Upper lobe of left lung (tissue), 4 donors: ENCODE data around the gene CD37.

Experiments
- EP300 ChIP-seq, 4 donors: sonication (generic); formaldehyde crosslinking; IDR thresholded peaks; one replicate each; pipeline ENCODE4 v1.5.1; 2017; ENCODE audit warnings: antibody characterized with exemption in 4 of 4, control low read depth in 2 of 4
- POLR2A ChIP-seq, 4 donors: fragments of 450-650 bp; IDR thresholded peaks; one replicate each; pipeline ENCODE4 v1.5.1; 2016 to 2017; ENCODE audit warnings: antibody characterized with exemption in 4 of 4, mild to moderate bottlenecking in 2 of 4
- POLR2AphosphoS5 ChIP-seq, 2 donors: sonication (generic); formaldehyde crosslinking; IDR thresholded peaks; one replicate each; pipeline ENCODE4 v1.5.1; 2017; ENCODE audit warnings: antibody characterized with exemption in 2 of 2
- TF ChIP-seq, protein P1 (sequence below), 6 experiments: fragments of 450-650 bp in 4 of 6; fragments of 200-600 bp in 2 of 6; sonication (generic) in 2 of 6; IDR thresholded peaks; one replicate each; pipeline ENCODE4 v1.5.1; 2016 to 2019; ENCODE audit warnings: antibody characterized with exemption in 6 of 6

DNA sequence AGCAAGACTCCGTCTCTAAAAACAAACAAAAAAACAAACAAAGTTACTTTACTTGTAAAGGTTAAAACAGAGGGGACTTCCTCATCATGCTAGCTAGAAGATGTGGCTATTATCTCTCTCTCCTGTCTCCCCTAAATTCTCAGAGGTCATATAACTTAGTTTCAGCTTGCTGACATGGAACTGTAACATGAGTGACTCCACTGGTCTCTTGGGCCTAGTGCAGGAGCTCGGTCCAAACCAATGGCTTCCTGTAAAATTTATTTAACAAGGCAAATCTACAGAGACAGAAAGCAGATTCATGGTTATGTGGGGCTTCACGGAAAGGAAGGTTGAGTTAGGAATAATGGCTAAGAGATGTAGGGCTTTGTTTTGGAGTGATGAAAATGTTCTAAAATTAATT lies 43.3 kb downstream of the CD37 start:
- TF ChIP-seq, protein P1, sequence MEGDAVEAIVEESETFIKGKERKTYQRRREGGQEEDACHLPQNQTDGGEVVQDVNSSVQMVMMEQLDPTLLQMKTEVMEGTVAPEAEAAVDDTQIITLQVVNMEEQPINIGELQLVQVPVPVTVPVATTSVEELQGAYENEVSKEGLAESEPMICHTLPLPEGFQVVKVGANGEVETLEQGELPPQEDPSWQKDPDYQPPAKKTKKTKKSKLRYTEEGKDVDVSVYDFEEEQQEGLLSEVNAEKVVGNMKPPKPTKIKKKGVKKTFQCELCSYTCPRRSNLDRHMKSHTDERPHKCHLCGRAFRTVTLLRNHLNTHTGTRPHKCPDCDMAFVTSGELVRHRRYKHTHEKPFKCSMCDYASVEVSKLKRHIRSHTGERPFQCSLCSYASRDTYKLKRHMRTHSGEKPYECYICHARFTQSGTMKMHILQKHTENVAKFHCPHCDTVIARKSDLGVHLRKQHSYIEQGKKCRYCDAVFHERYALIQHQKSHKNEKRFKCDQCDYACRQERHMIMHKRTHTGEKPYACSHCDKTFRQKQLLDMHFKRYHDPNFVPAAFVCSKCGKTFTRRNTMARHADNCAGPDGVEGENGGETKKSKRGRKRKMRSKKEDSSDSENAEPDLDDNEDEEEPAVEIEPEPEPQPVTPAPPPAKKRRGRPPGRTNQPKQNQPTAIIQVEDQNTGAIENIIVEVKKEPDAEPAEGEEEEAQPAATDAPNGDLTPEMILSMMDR (IDR thresholded peaks at IDR 0.05), result no peak
- TF ChIP-seq POLR2A (IDR thresholded peaks at IDR 0.05), result no peak
- no peak for TF ChIP-seq POLR2AphosphoS5 (IDR thresholded peaks at IDR 0.05)
- no peak for TF ChIP-seq EP300 (IDR thresholded peaks at IDR 0.05)
